HG03066 (cell line): ENCODE measurements around the gene TWIST2.

Experiments used
- ATAC-seq: cut with Tn5 transposase; IDR thresholded peaks from one replicate; pipeline ENCODE4 v1.9.1; 2021; ENCODE audit warnings: low read depth; ENCODE audit not compliant: unreplicated experiment

The TWIST2 gene

DNA sequence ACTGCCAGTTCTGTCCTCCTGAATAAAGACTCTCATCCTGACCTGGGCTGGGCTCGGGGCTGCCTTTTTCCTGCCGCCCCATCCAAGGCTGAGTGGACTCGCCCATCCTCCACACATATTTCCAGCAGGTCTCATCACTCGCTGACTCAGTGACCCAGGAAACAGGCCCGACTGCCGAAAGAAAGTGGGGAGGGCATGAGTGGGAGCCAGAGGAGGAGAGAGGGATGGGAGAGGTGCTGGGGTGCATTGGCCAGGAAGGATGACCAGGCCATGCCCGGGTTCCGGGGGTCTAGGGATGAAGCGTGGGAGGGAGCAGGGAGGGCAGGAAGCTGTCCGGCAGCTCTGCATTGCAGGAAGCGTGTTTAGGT, 66.7 kb downstream of the TWIST2 start:
- ATAC-seq = no peak

DNA sequence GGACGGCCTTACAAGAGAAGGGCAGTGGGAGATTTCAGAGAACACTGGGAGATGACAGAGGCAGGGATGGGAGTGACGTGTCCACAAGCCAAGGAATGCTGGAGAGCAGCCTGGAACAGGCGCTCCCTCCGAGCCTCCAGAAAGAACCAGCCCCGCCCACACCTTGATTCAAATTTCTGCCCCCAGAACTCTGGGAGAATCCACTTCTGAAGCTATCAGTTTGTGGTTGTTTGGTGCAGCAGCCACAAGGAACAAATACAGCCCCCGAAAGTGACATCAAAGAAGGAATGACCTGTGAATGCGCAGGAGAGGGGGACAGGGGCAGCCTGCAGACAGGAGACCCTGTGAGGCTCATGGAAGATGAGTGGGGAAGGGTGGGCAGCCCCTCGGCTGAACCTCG, 67.3 kb downstream of the TWIST2 start:
- no peak for ATAC-seq

DNA sequence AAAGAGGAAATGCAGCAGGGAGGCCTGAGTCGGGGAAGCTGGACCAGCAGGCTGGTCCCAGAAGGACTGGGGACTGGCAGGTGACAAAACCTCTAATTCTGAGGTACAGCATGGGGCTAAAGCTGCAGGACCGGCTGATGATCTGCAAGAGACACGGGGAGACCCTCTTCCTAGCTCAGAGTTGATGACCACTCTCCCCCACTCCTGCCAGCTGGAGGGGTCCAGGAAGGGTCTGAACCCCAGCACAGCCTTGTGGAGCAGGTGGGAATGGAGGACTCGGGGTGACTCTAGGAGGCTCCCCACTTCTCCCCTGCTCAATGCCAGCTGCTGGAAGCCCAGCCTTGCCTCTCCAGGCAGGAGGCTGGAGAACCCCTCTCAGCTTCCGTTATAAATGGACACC, 67.7 kb downstream of the TWIST2 start:
- no peak for ATAC-seq

DNA sequence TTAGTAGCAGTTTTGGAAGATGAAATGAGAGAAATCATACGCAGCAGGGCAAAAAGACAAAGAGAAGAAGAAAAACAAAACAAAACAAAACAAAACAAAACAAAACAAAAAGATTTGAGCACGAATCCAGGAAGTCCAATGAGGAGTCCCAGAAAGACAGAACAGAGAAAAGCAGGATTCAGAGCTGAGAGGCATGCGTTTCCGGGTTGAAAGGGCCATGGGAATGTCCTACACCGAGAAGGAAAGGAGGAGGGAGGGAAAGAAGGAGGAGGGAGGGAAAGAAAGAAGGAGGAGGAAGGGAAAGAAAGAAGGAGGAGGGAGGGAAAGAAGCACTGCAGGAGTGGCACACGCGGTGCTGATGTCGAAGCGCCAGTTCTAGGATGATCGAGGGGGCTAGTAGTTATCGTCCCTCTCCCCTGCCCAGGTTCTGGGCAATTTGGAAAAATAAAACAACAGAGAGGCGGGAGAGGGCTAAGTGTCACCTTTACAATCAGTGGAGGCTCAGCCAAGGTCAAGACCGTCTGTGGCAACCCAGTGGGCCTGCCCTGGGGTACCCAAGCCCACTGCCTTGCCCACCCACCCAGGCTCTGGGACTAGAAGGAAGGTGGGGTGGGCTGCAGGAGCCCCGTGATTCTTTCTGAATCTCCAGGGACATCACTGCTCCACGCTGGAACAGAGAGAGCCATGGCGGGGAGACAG, 68.4 kb downstream of the TWIST2 start:
- no peak for ATAC-seq

DNA sequence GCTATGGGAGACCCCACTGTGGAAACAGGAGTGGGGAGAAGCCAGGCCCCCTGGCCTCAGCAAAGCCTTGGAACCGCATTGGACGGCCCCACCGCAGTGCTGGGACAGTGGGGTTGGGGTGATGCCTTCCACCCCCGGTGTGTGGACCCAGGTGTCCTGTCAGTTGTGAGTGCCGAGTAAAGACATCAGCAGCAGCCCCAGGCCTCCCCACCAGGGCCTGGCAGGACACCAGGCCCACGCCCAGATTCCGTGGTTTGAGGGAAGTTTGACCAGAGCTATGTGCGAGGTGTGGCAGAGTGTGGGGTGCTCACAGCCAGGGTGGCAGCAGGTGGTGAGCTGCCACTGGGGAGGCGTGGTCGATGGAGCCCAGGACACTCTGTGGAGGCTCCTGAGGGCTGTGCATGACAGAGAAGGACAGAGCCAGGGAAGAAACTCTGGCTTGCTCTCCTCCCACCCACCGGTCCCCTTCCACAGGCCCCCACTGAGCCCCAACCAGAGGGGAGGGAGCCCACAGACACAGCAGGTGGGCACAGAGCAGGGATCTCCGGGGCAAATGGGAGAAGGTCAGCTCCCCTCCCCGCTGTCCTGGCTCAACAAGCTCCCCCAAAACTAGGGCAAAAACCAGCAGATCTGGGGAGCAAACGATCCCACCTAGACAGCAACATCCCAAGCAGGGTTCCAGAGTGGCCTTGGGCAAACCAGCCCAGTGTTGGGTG, 69.1 kb downstream of the TWIST2 start:
- no peak for ATAC-seq

DNA sequence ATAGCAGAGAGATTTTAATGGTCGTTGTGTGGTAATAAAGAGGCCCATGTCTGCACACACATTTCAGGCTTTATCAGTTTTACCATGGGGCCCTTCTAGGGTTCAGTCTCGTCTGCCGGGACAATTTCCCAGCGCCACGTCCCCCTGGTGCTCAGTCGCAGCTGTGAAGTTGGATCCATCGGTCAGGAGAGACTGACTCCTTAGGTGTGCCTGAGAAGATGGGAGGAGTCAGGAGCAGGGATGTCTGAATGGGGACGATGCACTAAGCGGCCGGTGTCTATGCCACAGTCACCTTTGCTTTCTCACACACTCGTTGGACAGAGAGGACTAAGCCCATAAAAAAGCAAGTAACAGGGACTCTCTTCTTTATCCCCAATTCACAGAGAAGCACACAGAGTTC, 71.4 kb downstream of the TWIST2 start:
- ATAC-seq = no peak

DNA sequence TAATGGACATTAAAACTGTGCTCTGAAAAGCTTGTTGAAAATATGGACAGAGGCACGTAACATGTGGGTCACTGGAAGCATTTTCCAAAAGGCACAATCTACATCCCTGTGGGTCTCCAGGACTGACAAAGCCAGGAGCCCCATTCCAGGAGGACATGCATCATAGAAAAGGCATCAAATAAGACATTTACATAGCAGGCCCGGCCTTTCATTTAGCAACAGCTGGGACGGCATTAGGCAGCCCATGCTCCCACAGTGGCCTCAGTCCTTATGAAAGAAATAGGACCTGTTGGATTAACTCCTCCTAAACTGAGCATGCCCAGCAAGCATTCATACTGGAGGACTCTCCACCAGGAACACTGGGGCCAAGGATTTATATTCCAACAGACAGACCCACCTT, 72.2 kb downstream of the TWIST2 start:
- ATAC-seq = no peak

DNA sequence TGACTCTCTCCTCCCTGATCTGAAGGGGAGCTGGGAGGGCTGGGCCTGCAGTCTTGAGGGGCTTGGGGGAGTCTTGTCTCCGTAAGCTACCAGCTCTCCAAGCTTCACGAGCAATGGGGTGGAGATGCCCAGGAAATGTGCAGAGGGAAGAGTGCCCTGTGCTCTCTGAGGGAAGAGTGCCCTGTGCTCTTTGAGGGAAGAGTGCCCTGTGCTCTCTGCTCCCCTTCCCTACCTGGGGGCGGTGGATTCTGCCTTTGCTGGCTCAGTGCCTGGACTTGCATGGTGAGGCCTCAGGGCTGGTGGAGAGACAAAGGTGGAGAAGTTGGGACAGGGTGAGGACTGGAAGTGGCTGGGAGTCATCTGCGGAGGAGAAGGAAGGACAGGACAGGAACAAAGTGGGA, 72.7 kb downstream of the TWIST2 start:
- no peak for ATAC-seq

DNA sequence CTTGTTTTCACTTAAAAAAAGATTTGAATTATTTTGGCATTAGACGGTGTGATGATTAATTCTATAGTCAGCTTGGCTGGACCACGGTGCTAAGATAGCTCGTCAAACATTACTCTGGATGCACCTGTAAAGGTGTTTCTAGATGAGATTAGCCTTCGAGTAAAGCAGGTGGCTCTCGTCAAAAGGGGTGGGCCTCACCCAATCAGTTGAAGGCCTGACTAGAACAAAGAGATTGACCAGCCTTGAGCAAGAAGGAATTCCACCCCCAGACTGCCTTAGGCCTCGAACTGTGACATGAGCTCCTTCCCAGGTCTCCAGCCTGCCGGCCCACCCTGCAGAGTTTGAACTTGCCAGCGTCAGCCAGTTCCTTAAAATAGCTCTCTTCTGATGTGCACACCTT, 73.4 kb downstream of the TWIST2 start:
- ATAC-seq = no peak

DNA sequence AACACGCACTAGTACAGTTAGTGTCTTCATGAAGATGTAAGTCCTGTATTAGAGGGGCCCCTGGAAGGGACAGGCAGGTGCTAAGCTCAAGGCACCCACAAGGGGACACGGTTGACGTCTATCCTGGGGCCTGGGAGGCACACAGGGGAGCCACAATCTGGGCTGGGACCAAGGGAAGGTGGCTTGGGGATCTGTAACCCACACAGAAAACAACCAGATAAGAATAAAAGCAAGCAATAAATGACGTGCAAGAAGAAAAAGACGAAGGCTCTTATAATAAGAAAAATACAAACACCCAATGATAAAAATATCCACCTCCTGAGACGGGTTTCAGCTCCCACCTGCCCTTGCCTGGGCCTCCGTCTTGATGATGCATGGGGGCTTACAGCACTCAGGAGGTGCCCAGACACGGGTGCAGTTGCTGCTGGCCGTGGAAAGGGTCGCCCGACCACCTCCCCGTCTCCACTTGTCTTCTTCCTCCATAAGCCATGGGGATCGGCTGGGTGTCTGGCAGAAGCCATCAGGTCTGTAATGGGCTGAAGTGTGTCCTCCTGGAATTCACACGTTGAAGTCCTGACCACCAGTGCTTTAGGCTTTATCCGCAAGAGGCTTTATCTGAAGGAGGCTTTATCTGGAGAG, 73.9 kb downstream of the TWIST2 start:
- ATAC-seq = no peak

DNA sequence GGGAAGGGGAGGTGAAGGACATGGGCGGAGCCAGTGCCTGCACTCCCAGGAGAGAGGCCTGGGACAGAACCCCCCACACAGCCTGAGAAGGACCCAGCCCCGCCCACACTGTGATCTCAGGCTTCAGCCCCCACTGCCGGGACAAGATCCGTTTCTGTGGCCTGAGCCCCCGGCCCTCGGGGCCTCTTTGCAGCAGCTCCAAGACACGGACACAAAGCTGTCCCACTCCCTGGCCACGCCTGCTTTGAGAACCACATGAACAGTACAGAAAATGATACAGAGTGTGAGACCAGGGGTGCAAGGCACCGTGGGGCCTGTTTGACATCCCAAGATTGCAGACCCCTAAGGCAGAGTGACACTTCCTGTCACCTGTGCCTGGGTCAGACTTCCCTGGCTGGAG, 74.5 kb downstream of the TWIST2 start:
- no peak for ATAC-seq

DNA sequence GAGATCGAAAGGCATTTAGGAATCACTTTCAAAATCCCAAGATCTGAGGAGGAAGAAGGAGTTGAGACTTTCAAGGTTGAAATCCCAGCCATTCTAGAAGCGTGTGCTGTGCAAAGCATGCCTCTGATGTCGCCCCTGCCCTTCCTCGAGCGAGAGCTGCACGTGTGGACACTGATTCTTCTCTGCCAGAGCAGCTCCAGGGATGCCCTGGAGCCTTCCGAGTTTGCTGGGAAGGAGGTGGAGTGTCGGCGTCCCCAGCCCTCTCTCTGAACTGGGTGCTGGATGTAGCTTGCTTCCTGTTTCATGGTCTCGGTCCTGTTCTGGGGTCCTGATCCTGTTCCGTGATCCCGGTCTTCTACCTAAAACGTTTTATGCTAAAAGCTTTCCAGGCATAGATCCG, 76.1 kb downstream of the TWIST2 start:
- no peak for ATAC-seq

DNA sequence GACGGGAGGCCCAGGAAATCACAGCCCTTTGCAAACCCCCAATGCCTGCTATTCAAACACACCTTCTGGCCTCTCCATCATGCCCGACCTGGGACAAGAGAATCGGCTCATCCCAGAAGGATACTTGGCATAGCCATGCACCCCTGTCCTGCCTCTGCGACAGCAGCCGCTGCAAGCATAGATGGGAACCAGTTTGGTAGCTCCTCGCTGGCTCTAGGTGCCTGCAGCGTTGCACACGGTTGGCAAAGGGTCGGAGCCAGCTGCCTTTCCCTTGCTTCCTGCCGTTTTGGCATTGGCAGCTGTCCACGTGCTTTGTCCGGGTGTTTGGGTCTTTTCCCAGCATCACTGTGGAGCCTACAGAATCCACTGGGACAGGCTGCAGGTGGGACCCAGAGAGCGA, 76.9 kb downstream of the TWIST2 start:
- ATAC-seq = no peak

DNA sequence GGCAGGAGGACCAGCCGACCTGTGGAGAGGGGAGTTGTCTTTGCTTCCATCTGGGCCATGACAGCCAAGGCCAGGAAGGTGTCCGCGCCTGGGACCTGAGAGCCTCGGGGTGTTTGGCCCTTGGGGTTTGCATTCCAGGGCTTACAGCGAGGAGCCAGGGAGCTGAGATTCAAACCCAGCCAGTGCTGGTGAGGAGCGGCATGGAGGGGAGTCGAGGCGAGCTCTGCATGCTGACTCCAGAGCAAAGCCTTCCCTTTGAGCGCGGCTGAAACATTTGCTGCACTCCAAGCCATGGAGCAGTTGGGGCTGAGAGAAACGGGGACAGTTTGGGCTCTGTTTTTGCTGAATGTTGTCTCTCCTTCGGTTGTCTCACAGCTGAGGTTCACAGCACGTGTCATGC, 77.4 kb downstream of the TWIST2 start:
- ATAC-seq = no peak

DNA sequence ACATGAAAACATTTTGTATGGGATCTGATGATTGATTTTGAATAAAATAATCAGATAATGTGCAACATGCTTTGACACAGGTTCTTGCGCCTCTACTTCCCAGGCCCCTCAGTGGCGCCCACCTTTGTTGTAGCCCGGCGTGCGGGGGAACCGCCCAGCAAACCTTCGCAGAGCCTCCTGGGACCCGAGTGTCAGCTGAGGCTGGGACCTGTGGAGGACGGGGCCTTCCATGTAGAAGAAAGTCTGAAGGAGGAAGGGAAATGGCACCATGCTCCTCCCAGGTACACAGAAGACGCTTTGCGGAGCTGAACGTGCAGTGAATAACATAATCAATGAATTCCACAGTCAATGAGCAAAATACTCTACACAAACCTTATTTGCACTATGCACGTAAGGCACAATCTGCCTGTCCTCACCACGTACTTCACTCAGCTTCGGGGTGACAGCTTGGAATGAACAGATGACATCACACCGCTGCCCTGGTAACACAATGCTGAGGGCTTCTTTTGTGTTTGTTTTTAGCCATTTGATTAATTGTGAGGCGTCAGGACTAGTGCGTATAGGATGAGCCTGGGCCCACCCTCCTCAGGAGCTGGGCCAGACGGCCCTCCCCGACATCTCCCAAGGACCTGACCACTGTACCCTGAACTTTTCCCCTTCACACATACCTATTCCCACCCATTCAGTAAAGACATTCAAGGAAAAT, 78.1 kb downstream of the TWIST2 start:
- no peak for ATAC-seq

DNA sequence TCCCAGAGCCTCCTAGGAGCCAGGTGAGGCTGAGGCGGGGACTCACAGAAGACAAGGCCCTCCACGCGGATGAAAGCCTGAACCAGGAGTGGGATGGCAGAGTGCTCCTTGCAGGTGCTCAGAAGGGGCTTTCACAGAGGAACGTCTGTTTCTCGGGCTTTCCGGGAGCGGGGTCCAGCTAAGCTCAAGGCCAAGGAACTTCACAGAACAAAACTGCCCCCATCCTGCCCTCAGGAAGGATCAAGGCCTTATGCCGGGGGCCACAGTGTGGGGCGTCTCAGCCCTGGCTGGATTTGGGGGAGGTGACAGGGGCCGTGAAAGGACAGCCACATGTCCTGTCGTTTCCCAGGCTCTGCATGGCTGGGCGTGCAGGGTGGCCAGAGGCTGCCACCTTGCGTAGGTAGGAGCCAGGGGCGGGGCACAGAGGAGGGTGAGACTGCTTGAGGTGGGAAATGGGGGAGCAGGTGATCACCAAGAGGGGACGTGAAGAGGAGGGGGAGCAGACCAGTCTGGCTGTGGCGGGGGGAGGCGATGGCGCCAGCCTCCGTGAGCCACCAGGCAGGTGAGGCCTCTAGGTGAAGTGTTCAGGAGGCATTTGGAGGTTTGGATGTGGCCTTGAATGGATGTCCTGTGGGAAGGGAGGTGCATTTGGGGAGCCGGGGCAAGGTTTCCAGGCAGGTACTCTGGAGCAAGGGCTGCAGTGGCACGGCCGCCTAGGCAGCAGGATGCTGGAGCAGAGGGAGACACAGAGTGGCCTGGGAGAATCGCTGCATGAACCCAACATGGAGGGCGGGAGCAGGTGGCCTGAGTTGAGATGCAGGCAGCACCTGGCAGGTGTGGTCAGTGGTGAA, 79.1 kb downstream of the TWIST2 start:
- no peak for ATAC-seq

DNA sequence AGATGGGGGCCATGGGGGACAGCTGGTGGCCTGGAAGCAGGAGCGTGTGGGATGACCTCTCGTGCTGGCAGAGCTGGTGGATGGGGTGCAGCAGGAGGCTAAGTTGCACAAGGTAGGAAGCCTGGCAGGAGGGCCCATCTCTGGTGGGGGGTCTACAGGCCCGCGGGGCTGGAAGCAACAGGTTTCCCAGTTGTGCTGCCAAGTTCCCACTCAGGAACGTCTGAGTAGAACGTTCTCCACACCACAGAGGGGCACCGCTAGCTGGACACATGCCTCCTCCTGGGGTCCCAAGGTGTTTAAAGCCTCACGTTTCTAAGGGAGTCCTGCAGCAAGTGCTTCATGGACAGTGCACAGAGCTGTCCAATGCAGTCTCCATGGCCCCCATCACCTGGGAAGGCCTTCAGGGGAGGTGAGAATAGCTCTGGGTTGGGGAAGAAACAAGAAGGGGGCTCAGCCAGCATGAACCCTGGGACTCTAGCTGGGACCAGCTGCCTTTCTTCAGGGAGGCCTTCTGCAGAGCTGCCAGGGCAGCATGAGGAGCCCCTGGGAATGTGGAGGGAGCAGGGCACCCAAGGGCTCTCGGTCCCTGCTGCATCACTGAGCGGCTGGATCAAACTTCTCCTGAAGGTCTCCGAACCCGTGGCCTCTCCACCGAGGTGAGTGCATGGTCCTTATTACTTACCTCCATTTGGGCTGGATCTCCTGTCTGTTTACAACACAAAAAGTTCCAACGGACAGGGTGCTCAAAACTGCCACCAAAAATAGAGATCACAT, 80.0 kb downstream of the TWIST2 start:
- no peak for ATAC-seq

DNA sequence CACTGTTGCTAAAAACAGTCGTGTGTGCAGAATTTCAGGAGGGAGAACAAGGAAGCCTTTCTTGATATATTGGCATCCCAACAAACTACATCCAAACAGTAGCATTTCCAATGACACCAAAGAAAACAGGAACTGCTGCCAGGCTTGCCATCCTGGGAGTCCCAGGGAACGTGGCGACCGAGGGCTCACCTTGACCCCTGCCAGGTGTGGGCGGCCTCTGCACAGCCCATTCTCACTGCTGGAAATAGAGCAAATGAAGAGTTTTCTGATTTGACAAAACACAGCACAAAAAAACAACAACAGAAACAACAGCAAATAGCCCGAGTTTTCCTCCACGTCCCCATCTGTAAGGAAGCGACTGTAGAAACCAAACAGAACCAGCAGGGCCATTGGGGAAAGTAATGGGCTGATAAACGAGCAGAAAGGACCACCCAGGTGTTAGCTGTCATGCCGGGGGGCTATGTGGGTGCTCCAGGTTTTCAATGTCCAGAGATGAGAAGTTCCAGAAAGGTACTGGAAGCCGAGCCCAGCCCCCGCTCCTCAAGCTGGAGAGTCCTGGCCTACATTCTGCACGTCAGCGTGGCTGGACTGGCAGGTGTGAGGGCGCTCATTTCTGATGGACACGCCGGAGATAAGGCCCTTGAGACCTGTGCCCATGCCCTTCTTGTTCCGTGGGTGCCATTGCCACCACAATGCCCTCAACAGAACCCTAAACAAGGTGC, 80.8 kb downstream of the TWIST2 start:
- ATAC-seq = no peak
